Measurements from ENCODE around the gene CISH. TPM values are rescaled to one million over a fixed set of nuclear protein-coding genes. Genes with fewer than 3 reads are reported as not detected.

Gene CISH
- total RNA-seq, 1 experiment from 2014 or later: 0.57 TPM

DNA sequence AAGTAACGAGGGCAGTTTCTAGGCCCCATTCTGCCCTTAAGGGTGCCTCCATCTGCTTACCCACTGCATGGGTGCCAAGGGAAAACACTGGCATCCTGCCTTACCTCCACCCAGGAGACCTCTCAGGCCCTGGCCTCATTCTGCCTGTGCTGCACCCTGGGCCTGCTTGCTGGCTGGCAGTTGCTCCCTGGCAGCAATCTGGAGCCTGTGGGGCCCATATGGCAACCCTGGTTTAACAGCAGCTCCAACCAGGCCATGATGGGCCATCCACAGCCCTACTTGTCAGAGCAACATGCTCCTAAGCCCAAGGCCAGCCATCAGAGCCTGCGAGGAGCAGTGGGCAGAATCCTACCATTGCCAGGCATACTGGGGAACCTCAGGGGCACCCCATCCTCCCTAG, 47.7 kb downstream of the CISH start:
- Histone ChIP-seq H3K27ac (ENCODE audit: low read length) (no peak overlapping the region), H3K4me1 (ENCODE audit: control insufficient read depth, insufficient read depth, low read length) (peaks cover 9% of the 10 kb centered on the region), H3K9me3 (ENCODE audit: control insufficient read depth, insufficient read depth, low read depth, low read length) (no peaks in the 10 kb centered on the region), H3K27me3 (ENCODE audit: control insufficient read depth, insufficient read depth, low read length) (no peaks in the 10 kb centered on the region), H3K36me3 (ENCODE audit: control insufficient read depth, insufficient read depth, low read length) (no peaks in the 10 kb centered on the region), H3K4me3 (ENCODE audit: low read depth in 2 of 2, low read length in 2 of 2) (no peak overlapping the region)
- no peak for TF ChIP-seq POLR2AphosphoS5 (IDR thresholded peaks at IDR 0.05; ENCODE audit: low read depth, low read length)
- no peak for TF ChIP-seq TCF7L2 (IDR thresholded peaks at IDR 0.05; ENCODE audit: low read depth, low read length)
- TF ChIP-seq SIN3A (IDR thresholded peaks at IDR 0.05; ENCODE audit: borderline replicate concordance, insufficient read depth, low read depth, low read length): no peak
- TF ChIP-seq, protein P1, sequence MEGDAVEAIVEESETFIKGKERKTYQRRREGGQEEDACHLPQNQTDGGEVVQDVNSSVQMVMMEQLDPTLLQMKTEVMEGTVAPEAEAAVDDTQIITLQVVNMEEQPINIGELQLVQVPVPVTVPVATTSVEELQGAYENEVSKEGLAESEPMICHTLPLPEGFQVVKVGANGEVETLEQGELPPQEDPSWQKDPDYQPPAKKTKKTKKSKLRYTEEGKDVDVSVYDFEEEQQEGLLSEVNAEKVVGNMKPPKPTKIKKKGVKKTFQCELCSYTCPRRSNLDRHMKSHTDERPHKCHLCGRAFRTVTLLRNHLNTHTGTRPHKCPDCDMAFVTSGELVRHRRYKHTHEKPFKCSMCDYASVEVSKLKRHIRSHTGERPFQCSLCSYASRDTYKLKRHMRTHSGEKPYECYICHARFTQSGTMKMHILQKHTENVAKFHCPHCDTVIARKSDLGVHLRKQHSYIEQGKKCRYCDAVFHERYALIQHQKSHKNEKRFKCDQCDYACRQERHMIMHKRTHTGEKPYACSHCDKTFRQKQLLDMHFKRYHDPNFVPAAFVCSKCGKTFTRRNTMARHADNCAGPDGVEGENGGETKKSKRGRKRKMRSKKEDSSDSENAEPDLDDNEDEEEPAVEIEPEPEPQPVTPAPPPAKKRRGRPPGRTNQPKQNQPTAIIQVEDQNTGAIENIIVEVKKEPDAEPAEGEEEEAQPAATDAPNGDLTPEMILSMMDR (IDR thresholded peaks at IDR 0.05): no peak
- TF ChIP-seq, protein P2, sequence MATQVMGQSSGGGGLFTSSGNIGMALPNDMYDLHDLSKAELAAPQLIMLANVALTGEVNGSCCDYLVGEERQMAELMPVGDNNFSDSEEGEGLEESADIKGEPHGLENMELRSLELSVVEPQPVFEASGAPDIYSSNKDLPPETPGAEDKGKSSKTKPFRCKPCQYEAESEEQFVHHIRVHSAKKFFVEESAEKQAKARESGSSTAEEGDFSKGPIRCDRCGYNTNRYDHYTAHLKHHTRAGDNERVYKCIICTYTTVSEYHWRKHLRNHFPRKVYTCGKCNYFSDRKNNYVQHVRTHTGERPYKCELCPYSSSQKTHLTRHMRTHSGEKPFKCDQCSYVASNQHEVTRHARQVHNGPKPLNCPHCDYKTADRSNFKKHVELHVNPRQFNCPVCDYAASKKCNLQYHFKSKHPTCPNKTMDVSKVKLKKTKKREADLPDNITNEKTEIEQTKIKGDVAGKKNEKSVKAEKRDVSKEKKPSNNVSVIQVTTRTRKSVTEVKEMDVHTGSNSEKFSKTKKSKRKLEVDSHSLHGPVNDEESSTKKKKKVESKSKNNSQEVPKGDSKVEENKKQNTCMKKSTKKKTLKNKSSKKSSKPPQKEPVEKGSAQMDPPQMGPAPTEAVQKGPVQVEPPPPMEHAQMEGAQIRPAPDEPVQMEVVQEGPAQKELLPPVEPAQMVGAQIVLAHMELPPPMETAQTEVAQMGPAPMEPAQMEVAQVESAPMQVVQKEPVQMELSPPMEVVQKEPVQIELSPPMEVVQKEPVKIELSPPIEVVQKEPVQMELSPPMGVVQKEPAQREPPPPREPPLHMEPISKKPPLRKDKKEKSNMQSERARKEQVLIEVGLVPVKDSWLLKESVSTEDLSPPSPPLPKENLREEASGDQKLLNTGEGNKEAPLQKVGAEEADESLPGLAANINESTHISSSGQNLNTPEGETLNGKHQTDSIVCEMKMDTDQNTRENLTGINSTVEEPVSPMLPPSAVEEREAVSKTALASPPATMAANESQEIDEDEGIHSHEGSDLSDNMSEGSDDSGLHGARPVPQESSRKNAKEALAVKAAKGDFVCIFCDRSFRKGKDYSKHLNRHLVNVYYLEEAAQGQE (IDR thresholded peaks at IDR 0.05; ENCODE audit: insufficient read depth in 1 of 2, low read depth in 2 of 2, low read length in 1 of 2): no peak
- no TSS peak for BruUV-seq (replicated peaks)
- ChIA-PET POLR2A (no interaction called here), CTCF (interaction anchor here (0.6 kb wide), 1 partner anchor 206 kb away, joined by 3 read pairs; no protein-coding TSS in a partner anchor)
- in situ Hi-C loops (cut with HindIII; ENCODE audit: low pct_unique_long_range_greater_than_20kb, low sequenced_read_pairs): no loop called here
- intact Hi-C loops (cut with micrococcal nuclease; ENCODE audit: unreplicated experiment): no loop called here
- DNase-seq (ENCODE audit: low read depth, low spot score) (no peak), ATAC-seq (no peak)

DNA sequence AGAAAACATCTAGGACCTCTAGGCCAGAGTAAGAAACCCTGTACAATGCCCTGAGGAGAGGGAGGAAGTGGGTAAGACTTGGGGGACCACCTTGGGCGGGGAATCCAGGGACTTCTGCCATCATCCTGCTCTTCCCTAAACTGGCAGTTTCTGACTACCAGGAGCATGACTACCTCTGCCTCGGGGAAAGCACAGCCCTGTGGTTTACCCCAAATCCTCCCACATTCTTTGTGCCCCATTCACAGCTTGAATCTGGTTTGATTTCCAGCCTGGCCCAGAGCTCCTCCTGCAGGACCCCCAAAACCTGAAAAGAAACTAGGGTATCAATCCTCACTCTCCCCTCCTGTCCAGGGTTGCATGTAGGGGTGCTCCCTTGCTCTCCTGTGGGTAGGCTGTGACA, 48.7 kb downstream of the CISH start:
- no TSS peak for BruUV-seq (replicated peaks)
- Histone ChIP-seq H3K27me3 (ENCODE audit: control insufficient read depth, insufficient read depth, low read length) (no peaks in the 10 kb centered on the region), H3K4me1 (ENCODE audit: control insufficient read depth, insufficient read depth, low read length) (peaks cover 4% of the 10 kb centered on the region), H3K4me3 (ENCODE audit: low read depth in 2 of 2, low read length in 2 of 2) (no peak overlapping the region), H3K9me3 (ENCODE audit: control insufficient read depth, insufficient read depth, low read depth, low read length) (no peaks in the 10 kb centered on the region), H3K36me3 (ENCODE audit: control insufficient read depth, insufficient read depth, low read length) (no peaks in the 10 kb centered on the region), H3K27ac (ENCODE audit: low read length) (no peak overlapping the region)
- ChIA-PET POLR2A (no interaction called here), CTCF (no interaction called here)
- ATAC-seq (no peak), DNase-seq (ENCODE audit: low read depth, low spot score) (no peak)
- TF ChIP-seq POLR2AphosphoS5 (IDR thresholded peaks at IDR 0.05; ENCODE audit: low read depth, low read length): no peak
- TF ChIP-seq SIN3A (IDR thresholded peaks at IDR 0.05; ENCODE audit: borderline replicate concordance, insufficient read depth, low read depth, low read length): no peak
- no peak for TF ChIP-seq TCF7L2 (IDR thresholded peaks at IDR 0.05; ENCODE audit: low read depth, low read length)
- TF ChIP-seq, protein P1 (IDR thresholded peaks at IDR 0.05): no peak
- TF ChIP-seq, protein P2 (IDR thresholded peaks at IDR 0.05; ENCODE audit: insufficient read depth in 1 of 2, low read depth in 2 of 2, low read length in 1 of 2): no peak
- in situ Hi-C loops (cut with HindIII; ENCODE audit: low pct_unique_long_range_greater_than_20kb, low sequenced_read_pairs): no loop called here
- intact Hi-C loops (cut with micrococcal nuclease; ENCODE audit: unreplicated experiment): no loop called here
